Inferior parietal cortex (tissue), 1 donor: ENCODE data around the gene HSD17B11.
A peak's percentile ranks its signal among the peaks of the same experiment; 100 is the strongest.
"Not testable (repeated sequence)": the region's sequence is repeated elsewhere in the genome, so short reads cannot be mapped to it uniquely, and the experiment has no call there.

Experiments
- DNase-seq: peaks from one replicate; pipeline ENCODE4 v3.0.0-alpha.2; 2016; ENCODE audit errors: extremely low spot score

The HSD17B11 gene

GRCh38 chr4:87405211-87405820, 14.3 kb upstream of the HSD17B11 start:
- no peak for DNase-seq

DNA sequence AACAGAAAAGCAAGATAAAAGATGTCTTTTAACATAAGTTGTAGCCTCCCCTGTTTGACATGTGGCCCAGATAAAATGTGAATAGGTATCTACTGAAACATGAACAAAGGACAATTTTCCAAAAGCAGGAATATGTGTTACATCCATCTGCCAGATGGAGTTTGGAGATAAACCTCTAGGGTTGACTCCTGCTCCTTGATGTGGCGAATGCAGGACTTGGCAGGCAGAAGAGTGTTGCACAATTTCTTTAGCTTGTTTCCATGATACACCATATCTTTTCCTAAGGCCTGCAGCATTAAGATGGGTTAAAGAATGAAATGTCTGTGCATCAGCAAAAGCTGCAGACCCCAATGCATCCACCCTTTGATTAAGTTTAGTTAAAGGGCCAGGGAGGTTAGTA, 12.7 kb upstream of the HSD17B11 start:
- DNase-seq: not testable (repeated sequence)

DNA sequence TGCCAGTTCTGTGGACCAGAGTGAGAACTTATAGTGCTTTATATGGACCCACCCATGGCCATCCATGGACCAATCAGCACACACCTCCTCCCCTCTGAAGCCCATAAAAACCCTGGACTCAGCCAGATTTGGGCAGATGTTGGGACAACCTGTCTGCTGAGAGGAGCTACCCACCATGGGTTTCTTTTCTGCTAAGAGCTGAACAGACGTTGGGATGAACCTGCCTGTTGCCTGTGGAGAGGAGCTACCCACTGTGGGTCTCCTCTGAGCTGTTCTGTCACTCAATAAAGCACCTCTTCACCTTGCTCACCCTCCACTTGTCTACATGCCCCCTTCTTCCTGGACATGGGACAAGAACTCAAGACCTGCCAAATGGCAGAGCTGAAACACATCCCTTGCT, 9.0 kb upstream of the HSD17B11 start:
- no peak for DNase-seq

DNA sequence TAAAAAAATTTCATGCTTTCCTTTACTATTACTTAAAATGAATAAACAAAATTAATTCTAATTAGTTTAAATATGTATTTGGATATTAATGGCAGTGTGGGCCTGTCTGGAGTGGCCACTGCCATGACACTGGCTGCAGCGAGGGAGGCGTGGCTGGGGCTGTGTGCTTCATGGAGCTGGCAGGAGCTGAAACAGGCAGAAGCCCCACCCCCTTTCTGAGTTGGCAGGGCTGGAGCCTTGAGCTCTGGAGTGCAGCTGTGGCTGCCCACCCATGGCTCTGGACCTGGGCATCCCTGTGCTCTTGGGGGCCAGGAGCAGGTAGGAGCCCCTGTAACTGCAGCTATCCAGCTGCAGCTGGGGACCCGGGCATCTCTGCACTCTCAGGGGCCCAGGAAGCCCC, 8.2 kb upstream of the HSD17B11 start:
- DNase-seq: no peak

DNA sequence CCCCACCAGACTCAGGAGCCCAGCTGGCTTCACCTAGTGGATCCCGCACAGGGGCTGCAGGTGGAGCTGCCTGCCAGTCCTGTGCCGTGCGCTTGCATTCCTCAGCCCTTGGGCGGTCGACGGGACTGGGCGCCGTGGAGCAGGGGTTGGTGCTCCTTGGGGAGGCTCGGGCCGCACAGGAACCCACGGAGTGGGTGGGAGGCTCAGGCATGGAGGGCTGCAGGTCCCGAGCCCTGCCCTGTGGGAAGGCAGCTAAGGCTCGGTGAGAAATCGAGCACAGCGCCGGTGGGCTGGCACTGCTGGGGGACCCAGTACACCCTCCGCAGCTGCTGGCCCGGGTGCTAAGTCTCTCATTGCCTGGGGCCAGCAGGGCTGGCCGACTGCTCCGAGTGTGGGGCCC, 4.9 kb upstream of the HSD17B11 start:
- not testable (repeated sequence) for DNase-seq

- not testable (repeated sequence) for DNase-seq
Observed at GRCh38 chr4:87395073-87395472, 4.1 kb upstream of the HSD17B11 start.

DNA sequence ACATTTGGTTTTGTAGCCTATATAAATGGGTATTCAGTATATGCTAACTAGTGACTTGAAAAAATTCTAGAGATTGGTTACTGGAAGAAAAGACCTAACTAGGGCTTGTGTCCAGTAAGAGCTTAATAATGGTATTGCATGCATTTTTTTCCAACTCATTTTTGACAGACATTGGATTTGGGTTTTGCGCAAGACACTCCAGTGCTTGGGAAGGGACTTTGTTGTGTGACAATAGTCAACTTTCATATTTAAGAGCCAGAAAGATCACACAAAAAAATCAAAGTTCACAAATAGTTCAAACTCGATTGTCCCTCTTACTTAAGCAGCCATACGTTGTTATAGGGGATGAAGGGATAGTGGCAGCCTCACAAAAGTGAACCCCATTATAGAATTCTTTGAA, 1.2 kb upstream of the HSD17B11 start:
- DNase-seq: no peak

DNA sequence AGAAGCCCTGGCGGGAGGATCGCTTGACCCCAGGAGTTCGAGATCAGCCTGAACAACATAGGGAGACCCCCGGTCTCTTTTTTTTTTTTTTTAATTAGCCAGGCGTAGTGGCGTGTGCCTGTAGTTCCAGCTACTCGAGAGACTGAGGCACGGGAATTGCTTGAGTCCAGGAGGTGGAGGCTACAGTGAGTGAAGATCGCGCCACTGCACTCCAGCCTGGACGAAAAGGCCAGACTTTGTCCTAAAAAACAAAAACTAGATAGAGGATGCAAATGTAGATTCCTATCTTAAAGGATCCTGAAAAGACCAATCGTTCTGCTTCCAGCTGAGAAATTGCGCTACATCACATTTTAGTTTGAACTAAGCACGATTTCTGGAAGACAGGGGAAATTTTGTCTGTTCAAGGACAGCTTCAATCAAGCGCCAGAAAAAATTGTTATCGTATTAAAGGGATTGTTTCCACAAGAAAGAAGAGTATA, 627 bp upstream of the HSD17B11 start:
- DNase-seq: no peak

- no peak for DNase-seq
Observed at GRCh38 chr4:87390551-87390890, 467 bp downstream of the HSD17B11 start.

GRCh38 chr4:87390055-87390454, 933 bp downstream of the HSD17B11 start:
- DNase-seq: not testable (repeated sequence)

DNA sequence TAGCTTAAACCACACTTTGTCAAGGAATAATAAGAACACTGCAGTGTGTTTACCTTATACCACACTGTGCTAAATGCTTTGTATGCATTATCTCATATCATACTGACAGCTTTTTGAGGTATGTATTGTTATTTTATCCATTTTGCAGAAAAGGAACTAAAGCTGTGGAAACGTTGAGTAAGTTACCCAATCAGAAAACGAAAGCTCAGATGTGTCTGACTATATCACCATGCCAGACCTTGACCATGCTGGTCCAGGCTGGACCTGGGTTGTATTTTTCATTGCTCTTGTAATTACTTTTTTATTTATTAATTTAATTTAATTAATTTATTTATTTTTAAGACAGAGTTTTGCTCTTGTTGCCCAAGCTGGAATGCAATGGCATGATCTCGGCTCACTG, 2.1 kb downstream of the HSD17B11 start:
- no peak for DNase-seq

- no peak for DNase-seq
Observed at GRCh38 chr4:87387237-87387636, 3.8 kb downstream of the HSD17B11 start.

- not testable (repeated sequence) for DNase-seq
Observed at GRCh38 chr4:87384466-87385132, 6.4 kb downstream of the HSD17B11 start.

DNA sequence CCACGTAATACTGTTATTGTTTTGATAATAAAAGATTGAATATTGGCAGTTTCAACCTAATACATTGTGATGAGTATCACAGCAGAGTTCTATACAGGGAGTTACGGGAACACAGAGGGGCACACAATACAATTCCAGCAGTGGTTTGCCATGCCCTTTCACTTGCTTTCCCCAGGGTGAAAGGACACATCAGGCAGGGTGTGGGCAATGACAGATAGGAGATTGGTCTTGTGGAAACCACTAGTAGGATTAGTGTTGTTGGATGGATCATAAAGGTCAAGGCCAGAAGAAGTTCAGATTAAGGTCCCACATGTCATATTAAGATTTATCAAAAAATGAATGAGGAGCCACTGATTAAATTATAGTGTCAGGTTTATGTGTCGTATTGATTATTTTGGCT, 8.1 kb downstream of the HSD17B11 start:
- DNase-seq: no peak

DNA sequence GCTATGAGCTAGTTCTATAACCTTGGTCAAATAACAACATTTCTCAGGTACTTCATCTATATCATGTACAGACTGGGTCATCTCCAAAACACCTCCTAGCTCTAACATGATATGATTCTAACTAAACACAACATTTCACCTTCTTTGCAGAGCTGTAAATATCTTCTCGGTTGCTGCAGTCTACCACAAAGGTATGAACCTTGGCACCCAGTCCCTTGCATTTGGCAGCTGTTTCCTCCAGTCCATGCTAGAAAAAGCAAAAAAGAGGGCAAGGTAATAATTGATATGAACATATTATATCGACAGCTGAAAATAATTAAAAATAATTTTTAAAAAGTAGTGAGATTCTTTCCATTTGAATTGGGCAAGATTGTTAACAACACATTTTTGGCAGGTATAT, 8.9 kb downstream of the HSD17B11 start:
- no peak for DNase-seq

- no peak for DNase-seq
Observed at GRCh38 chr4:87377816-87378215, 13.2 kb downstream of the HSD17B11 start.

DNA sequence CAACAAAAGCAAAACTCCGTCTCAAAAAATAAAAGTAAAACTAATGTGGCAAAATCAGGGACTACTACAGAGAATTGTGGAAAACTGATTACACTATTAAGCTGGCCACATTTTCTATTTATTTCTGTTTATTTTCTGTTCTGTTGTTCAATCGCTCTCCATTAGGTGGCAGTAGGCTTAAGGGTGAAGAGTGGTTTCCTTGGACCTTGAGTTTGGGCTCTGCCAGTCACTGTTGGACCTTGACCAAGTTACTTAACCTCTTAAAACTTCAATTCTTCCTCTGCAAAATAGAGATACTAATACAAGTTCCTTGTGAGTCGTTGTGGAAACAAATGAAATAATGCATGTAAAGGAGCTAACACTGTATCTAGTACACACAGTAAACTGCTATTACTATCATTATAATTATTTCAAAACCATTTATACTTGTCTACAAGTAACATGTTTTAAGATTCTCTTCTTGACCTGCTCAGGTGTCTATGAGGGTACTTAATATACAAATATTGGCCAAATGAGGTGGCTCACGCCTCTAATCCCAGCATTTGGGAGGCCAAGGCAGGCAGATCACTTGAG, 15.2 kb downstream of the HSD17B11 start:
- peak; percentile 68 for DNase-seq

GRCh38 chr4:87370068-87370467, 20.9 kb downstream of the HSD17B11 start:
- no peak for DNase-seq

DNA sequence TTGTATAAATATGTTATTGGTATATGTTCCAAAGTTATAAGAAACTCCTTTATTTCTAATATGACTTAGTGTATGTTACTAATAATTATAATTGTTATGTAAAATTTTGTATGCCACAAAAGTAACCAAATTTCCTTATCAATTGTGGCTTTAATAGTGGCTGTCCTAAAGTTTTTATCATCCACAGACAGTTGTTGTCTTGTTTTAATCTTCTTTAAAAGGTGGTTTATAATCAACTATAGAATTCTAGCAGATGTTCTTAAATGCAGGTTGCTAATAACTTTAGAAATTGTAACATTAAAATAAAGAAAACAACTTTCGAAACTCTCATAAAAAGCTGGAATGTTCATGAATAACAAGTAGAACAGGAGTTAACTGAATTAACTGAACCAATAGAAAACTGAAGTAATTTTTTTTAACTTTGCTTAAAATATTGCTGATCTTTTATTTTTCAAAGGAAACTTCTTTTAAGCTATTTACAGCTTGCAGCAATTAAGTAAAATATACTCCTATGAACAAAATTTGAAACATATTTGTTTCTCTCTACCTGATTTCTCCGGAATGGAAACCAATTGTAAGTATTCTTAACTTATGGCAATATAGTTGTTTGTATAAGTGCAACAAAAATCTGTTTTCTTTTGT, 24.3 kb downstream of the HSD17B11 start:
- DNase-seq: no peak

GRCh38 chr4:87365348-87365747, 25.6 kb downstream of the HSD17B11 start:
- no peak for DNase-seq

GRCh38 chr4:87363552-87363951, 27.4 kb downstream of the HSD17B11 start:
- DNase-seq: no peak

DNA sequence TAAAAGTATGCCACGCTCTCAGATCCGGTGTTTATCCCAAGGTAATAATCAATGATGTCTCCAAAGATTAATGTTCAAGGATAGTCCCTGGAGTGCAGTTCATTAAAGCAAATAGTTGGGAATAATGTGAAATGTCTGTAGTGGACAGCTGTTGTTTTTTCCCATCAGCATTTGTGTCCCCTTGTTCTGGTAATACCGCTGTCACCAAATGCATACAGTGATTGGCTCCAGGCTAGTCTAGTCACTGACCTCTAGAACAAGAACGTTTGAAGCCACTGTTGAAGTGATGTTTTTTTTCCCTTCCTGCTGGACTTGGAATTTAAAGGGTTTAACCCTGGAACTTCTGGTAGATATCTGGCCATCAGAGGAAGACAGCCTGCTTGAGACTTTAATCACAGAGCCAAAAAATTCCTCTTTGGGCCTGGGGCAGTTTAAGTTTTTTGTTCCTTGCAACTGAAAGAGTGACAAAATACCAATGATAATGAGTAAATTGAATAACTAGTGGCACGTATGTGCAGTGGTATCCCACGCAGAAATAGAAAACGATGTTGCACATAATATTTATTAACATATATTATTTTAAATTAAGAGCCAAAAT, 30.6 kb downstream of the HSD17B11 start:
- DNase-seq: no peak
